Measurements from ENCODE around the gene DCXR. TPM values are rescaled to one million over a fixed set of nuclear protein-coding genes. Genes with fewer than 3 reads are reported as not detected.

The DCXR gene
- total RNA-seq, 1 donor = 29.3 TPM

GRCh38 chr17:82010575-82011525 lies 26.6 kb downstream of the DCXR start:
- TF ChIP-seq, protein P1, sequence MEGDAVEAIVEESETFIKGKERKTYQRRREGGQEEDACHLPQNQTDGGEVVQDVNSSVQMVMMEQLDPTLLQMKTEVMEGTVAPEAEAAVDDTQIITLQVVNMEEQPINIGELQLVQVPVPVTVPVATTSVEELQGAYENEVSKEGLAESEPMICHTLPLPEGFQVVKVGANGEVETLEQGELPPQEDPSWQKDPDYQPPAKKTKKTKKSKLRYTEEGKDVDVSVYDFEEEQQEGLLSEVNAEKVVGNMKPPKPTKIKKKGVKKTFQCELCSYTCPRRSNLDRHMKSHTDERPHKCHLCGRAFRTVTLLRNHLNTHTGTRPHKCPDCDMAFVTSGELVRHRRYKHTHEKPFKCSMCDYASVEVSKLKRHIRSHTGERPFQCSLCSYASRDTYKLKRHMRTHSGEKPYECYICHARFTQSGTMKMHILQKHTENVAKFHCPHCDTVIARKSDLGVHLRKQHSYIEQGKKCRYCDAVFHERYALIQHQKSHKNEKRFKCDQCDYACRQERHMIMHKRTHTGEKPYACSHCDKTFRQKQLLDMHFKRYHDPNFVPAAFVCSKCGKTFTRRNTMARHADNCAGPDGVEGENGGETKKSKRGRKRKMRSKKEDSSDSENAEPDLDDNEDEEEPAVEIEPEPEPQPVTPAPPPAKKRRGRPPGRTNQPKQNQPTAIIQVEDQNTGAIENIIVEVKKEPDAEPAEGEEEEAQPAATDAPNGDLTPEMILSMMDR (IDR thresholded peaks at IDR 0.05; ENCODE audit: insufficient read depth, low read length) = no peak
- no peak overlapping the region for H3K4me3 ChIP-seq (ENCODE audit: low read depth, low read length)
- DNase-seq (ENCODE audit: low read depth) = no peak

GRCh38 chr17:82009413-82009812 lies 28.1 kb downstream of the DCXR start:
- DNase-seq (ENCODE audit: low read depth) = no peak
- no peak overlapping the region for H3K4me3 ChIP-seq (ENCODE audit: low read depth, low read length)
- TF ChIP-seq, protein P1 (IDR thresholded peaks at IDR 0.05; ENCODE audit: insufficient read depth, low read length) = no peak

DNA sequence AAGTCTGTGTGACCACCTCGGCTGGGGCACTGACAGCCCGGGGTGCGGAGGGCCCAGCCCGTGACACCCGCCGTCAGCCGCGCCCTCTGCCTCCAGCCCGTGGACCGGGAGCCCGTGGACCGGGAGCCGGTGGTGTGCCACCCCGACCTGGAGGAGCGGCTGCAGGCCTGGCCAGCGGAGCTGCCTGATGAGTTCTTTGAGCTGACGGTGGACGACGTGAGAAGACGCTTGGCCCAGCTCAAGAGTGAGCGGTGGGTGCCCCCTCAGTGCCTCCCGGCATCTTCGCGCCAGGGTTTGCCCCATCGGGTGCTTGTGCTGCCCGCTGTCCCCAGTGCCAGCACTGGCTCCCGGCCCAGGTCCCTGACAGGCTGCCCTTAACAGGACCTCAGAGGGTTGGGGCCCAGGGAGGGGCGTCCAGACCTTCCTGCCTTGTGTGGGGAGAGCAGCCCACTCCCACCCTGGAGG lies 28.5 kb downstream of the DCXR start:
- no peak for DNase-seq (ENCODE audit: low read depth)
- TF ChIP-seq, protein P1 (IDR thresholded peaks at IDR 0.05; ENCODE audit: insufficient read depth, low read length) = no peak
- H3K4me3 ChIP-seq (ENCODE audit: low read depth, low read length) = no peak overlapping the region

DNA sequence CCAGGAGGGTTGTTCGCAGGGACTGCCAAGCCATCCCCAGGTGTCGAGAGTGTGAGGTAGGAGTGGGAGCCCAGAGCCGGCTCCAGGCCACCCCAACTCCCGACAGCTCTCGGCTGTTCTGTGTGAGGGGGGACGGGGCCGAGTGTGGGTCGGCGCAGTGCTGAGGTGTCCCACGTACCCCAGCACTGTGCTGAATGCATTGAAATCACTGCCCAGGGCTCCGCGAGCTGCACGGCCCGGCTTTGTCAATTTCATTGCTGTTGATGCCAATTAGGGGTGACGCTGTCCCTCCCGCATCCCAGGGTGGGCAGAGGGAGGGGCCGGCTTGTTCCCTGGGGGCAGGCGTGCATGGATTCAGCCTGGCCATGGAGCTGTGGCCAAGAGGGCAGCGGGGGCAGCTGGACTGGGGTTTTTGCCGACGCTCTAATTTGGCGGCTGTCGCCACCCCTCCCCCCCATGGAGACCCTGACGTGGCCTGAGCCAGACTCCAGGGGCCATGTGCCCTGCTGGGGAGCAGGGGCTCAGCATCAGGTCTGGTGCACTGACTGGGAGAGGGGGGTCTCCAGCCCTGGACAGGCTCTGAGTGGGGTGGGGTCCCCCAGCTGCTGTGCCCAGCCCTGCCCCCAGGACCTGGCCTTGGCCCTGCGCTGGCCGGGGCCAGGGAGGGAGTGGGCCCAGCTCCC lies 29.1 kb downstream of the DCXR start:
- no peak overlapping the region for H3K4me3 ChIP-seq (ENCODE audit: low read depth, low read length)
- no peak for DNase-seq (ENCODE audit: low read depth)
- TF ChIP-seq, protein P1 (IDR thresholded peaks at IDR 0.05; ENCODE audit: insufficient read depth, low read length) = no peak

GRCh38 chr17:82007495-82008257 lies 29.8 kb downstream of the DCXR start:
- TF ChIP-seq, protein P1 (IDR thresholded peaks at IDR 0.05; ENCODE audit: insufficient read depth, low read length) = no peak
- no peak for DNase-seq (ENCODE audit: low read depth)
- H3K4me3 ChIP-seq (ENCODE audit: low read depth, low read length) = no peak overlapping the region

DNA sequence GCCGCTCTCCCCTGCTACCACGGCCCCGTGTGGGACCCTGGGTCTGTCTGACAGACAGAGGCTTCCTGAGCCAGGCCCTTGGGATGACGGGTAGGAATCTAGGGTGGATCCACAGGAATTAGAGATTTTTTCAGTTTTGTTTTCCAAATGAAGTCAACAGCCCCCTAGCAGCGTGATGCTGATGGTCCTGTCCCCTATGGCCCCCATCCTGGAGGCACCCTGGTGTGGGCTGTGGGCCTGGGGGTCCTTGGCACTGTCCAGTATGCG lies 30.3 kb downstream of the DCXR start:
- TF ChIP-seq, protein P1 (IDR thresholded peaks at IDR 0.05; ENCODE audit: insufficient read depth, low read length) = no peak
- DNase-seq (ENCODE audit: low read depth) = no peak
- H3K4me3 ChIP-seq (ENCODE audit: low read depth, low read length) = no peak overlapping the region
